Measurements from ENCODE around the gene NUDT1. TPM values are rescaled to one million over a fixed set of nuclear protein-coding genes. Genes with fewer than 3 reads are reported as not detected.
A peak's percentile ranks its signal among the peaks of the same experiment; 100 is the strongest.

The NUDT1 gene
- total RNA-seq, 1 experiment from 2014 or later, result 84.7 TPM

- H3K14ac ChIP-seq (ENCODE audit: insufficient read depth, low read length), result no peak overlapping the region
- Mint-ChIP-seq H3K4me3 (no peak overlapping the region), H3K27ac (peak overlapping the region; percentile 22 to 52 (median 30); a peak in 4 of 7 replicates), H3K36me3 (ENCODE audit: insufficient read depth in 1 of 3, low read depth in 3 of 3) (peaks cover 10 to 33% (median 23%) of the 10 kb centered on the region in 3 experiments), H3K27me3 (ENCODE audit: low read depth) (no peaks in the 10 kb centered on the region), H3K4me1 (peaks cover 18 to 20% of the 10 kb centered on the region in 2 experiments), H3K9me3 (peaks cover 2 to 6% of the 10 kb centered on the region in 2 experiments; a peak in 3 of 5 replicates)
- no peak overlapping the region for H2AFZ ChIP-seq (ENCODE audit: low read length)
- H3K18ac ChIP-seq (ENCODE audit: insufficient read length, low read depth, low read length), result no peak overlapping the region
- no peaks in the 10 kb centered on the region for H4K20me1 ChIP-seq (ENCODE audit: control insufficient read depth, insufficient read depth, insufficient read length)
- no peak overlapping the region for H3T11ph ChIP-seq (ENCODE audit: low read length)
- H3K4ac ChIP-seq (ENCODE audit: low read depth, low read length), result no peak overlapping the region
- no peaks in the 10 kb centered on the region for H3K9me3 ChIP-seq (ENCODE audit: control insufficient read depth, low read depth, low read length)
- H2BK5ac ChIP-seq (ENCODE audit: insufficient read length, low read length), result no peak overlapping the region
- no peak overlapping the region for H3K56ac ChIP-seq (ENCODE audit: insufficient read length, low read depth, low read length)
- no CpG with 5 or more reads among the region's 9 CpGs for WGBS (ENCODE audit: extremely low coverage, insufficient read length, low lambda C conversion rate)
- H3K4me2 ChIP-seq (ENCODE audit: insufficient read depth, insufficient read length, low read length), result no peak overlapping the region
- H3K27me3 ChIP-seq (ENCODE audit: insufficient read depth, low read length), result no peaks in the 10 kb centered on the region
- no peak overlapping the region for H2BK120ac ChIP-seq (ENCODE audit: low read depth, low read length, poor library complexity, severe bottlenecking)
- H2BK12ac ChIP-seq (ENCODE audit: insufficient read length, low read depth, low read length), result no peak overlapping the region
- H3K4me1 ChIP-seq (ENCODE audit: insufficient read depth, low read length), result peaks cover 2% of the 10 kb centered on the region; the same call in 1 of the 2 replicates
- H4K5ac ChIP-seq (ENCODE audit: insufficient read length, low read depth, low read length), result no peak overlapping the region
- no peak overlapping the region for H2BK20ac ChIP-seq (ENCODE audit: low read depth, low read length, poor library complexity, severe bottlenecking)
- no peak overlapping the region for H4K8ac ChIP-seq (replicated peaks; ENCODE audit: insufficient read length, low read depth, low read length)
- H3K23me2 ChIP-seq (ENCODE audit: insufficient read length, low read depth, low read length, poor library complexity, severe bottlenecking), result no peaks in the 10 kb centered on the region
- no peak overlapping the region for H3K23ac ChIP-seq (ENCODE audit: insufficient read length, low read depth, low read length)
- no peaks in the 10 kb centered on the region for H3K79me1 ChIP-seq (ENCODE audit: insufficient read depth, low read depth, low read length, poor library complexity, severe bottlenecking)
- DNase-seq, result no peak
- no peak overlapping the region for H2BK15ac ChIP-seq (ENCODE audit: low read depth, low read length)
- TF ChIP-seq CTCF (conservative IDR thresholded peaks at IDR 0.05), result no peak
- no peak overlapping the region for H4K91ac ChIP-seq (ENCODE audit: insufficient read length, low read depth, low read length)
- H3K79me2 ChIP-seq (ENCODE audit: insufficient read depth, low read length), result no peaks in the 10 kb centered on the region
- H2AK5ac ChIP-seq (ENCODE audit: insufficient read length, low read length), result no peak overlapping the region
- no peak overlapping the region for H3K9ac ChIP-seq (ENCODE audit: extremely low read depth, insufficient read length, low read length)
- H3K27ac ChIP-seq (ENCODE audit: insufficient read length, low read depth, low read length), result no peak overlapping the region
Observed at GRCh38 chr7:2272031-2272430, 30.0 kb downstream of the NUDT1 start.
